Tibial artery (tissue), 4 donors: ENCODE measurements around the gene EFNB2.
A peak's percentile ranks its signal among the peaks of the same experiment; 100 is the strongest.

Source experiments
- DNase-seq, 2 donors: peaks; one replicate each; pipeline ENCODE4 v3.0.0-alpha.2; 2019
- H3K27ac ChIP-seq, 2 donors: fragments of 200-600 bp; sonication (generic) in 1 of 2; 1 replicate in 1 of 2; 2 replicates in 1 of 2; pipeline ENCODE4 v1.5.1; 2018 to 2019; ENCODE audit warnings: mild to moderate bottlenecking in 1 of 2
- H3K27me3 ChIP-seq, 2 donors: fragments of 200-600 bp; sonication (generic) in 1 of 2; one replicate each; pipeline versions ENCODE4 v1.5.1 to v1.6.0; 2016 to 2019
- H3K36me3 ChIP-seq, 3 donors: fragments of 200-600 bp; sonication (generic) in 2 of 3; one replicate each; pipeline ENCODE4 v1.5.1; 2016 to 2019; ENCODE audit warnings: mild to moderate bottlenecking in 2 of 3
- H3K4me1 ChIP-seq, 4 donors: fragments of 200-600 bp; sonication (generic) in 2 of 4; 1 replicate in 3 of 4; 2 replicates in 1 of 4; pipeline ENCODE4 v1.5.1; 2016 to 2019
- H3K4me3 ChIP-seq, 2 donors: fragments of 200-600 bp; sonication (generic) in 1 of 2; 1 replicate in 1 of 2; 2 replicates in 1 of 2; pipeline ENCODE4 v1.5.1; 2018 to 2019; ENCODE audit warnings: mild to moderate bottlenecking in 2 of 2
- H3K9me3 ChIP-seq, 3 donors: fragments of 200-600 bp; sonication (generic) in 1 of 3; one replicate each; pipeline ENCODE4 v1.5.1; 2016 to 2019
- CTCF ChIP-seq, 2 experiments: fragments of 200-600 bp in 1 of 2; fragments of 450-650 bp in 1 of 2; IDR thresholded peaks; one replicate each; pipeline ENCODE4 v1.5.1; 2017 to 2019; ENCODE audit warnings: antibody characterized with exemption in 2 of 2, mild to moderate bottlenecking in 1 of 2, moderate library complexity in 1 of 2
- intact Hi-C: fragments of 100-400 bp; cut with DNase I; formaldehyde crosslinking; loops from one replicate; pipeline ENCODE4 v1.15.0; 2023; ENCODE audit warnings: low total_unique reads

Gene EFNB2

DNA sequence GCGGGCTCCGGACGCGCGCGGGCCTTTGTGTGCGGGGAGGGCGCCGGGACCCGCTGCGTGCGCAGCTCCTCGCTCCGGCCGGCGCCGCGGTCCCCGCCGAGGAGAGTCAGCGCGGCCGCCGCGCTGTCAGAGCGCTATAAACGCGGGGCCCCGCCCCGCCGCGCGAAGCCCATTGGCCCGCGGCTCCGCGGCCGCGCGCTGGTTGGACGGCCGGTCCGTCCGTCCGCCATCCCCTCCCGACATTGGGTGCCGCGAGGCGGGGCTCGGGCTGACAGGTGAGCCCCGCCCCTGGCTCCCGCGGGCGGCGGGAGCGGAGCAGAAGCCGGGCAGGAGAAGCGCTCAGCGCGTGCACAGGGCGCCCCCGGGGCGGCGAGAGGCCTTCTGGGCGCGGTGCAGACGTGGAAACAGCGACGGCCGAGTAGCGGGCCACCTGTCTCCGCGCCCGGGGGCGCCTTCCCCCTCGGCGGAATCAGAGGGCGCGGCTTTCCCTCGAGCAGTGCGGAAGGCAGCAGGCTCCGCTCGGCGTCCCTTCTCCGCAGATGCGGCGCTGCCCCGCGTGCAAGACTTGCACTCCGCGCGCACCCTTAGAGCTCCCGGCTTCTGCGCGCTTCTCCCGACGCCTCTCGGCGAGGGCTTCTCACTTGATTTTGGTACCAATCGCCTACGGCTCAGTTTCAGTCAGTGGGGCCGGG is at the start of gene EFNB2:
Gene EFNB2 (minus strand): TSS at position 111 of the 692 bp plus-strand sequence. CDS start 698 bp downstream, outside the sequence.
- Histone ChIP-seq H3K27ac (peak within 1 kb of the TSS; percentile 77 to 80), H3K27me3 (no peaks in the 10 kb centered on the region), H3K9me3 (no peaks in the 10 kb centered on the region), H3K36me3 (peaks cover 0 to 5% (median 3%) of the 10 kb centered on the region in 3 donors), H3K4me1 (peaks cover 0 to 19% (median 13%) of the 10 kb centered on the region in 4 donors), H3K4me3 (peak within 1 kb of the TSS; percentile 63 to 86)
- intact Hi-C loops = loop anchor here (5.0 to 10.0 kb wide), 3 partner anchors 589 to 1961 kb away; no protein-coding TSS in a partner anchor
- DNase-seq = peak; percentile 75 to 91
- no peak for TF ChIP-seq CTCF (IDR thresholded peaks at IDR 0.05)

- Histone ChIP-seq H3K27ac (no peak overlapping the region), H3K27me3 (no peaks in the 10 kb centered on the region), H3K4me1 (peaks cover 0 to 10% (median 0%) of the 10 kb centered on the region in 4 donors), H3K4me3 (no peak overlapping the region), H3K36me3 (no peaks in the 10 kb centered on the region), H3K9me3 (no peaks in the 10 kb centered on the region)
- intact Hi-C loops = no loop called here
- no peak for TF ChIP-seq CTCF (IDR thresholded peaks at IDR 0.05)
- DNase-seq = no peak
Observed at GRCh38 chr13:106581225-106581624, 45.8 kb upstream of the EFNB2 start.

DNA sequence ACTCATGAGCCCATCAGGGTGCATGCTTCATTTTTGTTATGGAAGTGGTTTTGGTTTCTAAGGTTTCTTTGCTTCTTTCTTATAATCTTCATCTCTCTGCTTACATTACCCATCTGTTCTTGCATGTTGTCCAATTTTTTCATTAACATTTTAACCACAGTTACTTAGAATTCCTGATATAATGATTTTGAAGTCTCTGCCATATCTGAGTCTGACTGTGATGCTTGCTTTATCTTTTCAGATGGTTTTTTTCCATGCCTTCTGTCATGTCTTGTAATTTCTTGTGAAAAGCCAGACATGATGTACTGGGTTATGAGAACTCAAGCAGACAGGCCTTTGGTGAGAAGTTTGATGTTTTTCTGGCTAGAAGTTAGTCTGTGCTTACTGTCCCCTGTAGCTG is 40.4 kb upstream of the EFNB2 start:
- no peak for DNase-seq

DNA sequence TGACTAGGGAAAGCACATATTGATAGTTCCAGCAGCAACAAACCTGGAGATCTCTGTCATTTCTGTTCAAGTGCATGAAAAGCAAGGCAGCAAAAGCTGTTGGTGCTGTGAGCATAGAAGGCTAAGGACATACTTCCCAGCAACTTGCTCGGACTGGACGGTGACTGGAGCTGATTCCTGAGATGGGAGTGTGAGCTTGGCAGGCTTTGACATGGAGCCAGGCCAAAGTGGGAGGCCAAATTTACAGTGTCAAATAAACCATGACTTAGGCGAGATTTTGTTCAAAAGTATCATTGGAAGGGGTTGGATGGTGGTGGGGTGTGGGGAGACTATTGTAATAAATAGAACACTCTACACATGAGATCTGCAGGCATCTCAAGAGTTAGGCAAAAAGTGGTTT is 38.4 kb upstream of the EFNB2 start:
- no peak overlapping the region for H3K4me3 ChIP-seq
- H3K4me1 ChIP-seq = peaks cover 0 to 18% (median 2%) of the 10 kb centered on the region in 4 donors
- no peaks in the 10 kb centered on the region for H3K36me3 ChIP-seq
- intact Hi-C loops = no loop called here
- no peaks in the 10 kb centered on the region for H3K27me3 ChIP-seq
- H3K9me3 ChIP-seq = no peaks in the 10 kb centered on the region
- DNase-seq = peak; percentile 62 to 76
- H3K27ac ChIP-seq = peak overlapping the region in 1 of 2 donors; percentile 24
- TF ChIP-seq CTCF (IDR thresholded peaks at IDR 0.05) = no peak

More for the DNA sequence above, 40.4 kb upstream of the EFNB2 start:
- Histone ChIP-seq H3K4me1 (peaks cover 0 to 18% (median 0%) of the 10 kb centered on the region in 4 donors), H3K27me3 (no peaks in the 10 kb centered on the region), H3K27ac (no peak overlapping the region), H3K36me3 (no peaks in the 10 kb centered on the region), H3K4me3 (no peak overlapping the region), H3K9me3 (no peaks in the 10 kb centered on the region)
- intact Hi-C loops = no loop called here
- TF ChIP-seq CTCF (IDR thresholded peaks at IDR 0.05) = no peak

DNA sequence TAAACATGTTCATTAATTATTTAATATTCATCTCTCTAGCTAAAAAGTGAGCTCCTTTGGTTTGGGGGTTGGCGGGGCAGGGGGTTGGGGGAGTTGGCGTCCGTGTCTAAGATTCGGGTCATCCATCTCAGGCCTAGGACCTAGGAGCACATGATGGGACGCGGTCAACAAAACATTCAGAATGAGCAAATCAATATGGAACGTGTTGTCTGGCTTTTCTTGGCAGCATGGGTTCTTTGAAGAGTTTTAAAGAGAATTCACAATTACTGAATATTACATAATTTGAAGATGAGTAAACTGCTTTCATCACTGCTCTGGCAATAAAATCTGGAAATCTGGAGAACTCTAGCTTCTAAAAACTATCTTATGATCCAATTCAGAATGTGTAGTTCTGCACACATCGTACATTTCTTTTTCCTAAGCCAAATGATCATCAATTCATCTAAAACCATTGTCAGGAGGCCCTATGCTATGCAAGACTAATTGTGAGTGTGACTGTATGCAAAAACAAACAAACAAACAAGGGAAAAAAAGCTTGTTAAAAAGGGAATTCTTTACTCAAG is 37.9 kb upstream of the EFNB2 start:
- H3K4me1 ChIP-seq = peaks cover 0 to 17% (median 3%) of the 10 kb centered on the region in 4 donors
- intact Hi-C loops = no loop called here
- H3K9me3 ChIP-seq = no peaks in the 10 kb centered on the region
- no peaks in the 10 kb centered on the region for H3K27me3 ChIP-seq
- no peak for TF ChIP-seq CTCF (IDR thresholded peaks at IDR 0.05)
- H3K36me3 ChIP-seq = no peaks in the 10 kb centered on the region
- peak in 1 of 2 donors; percentile 56 for DNase-seq
- no peak overlapping the region for H3K4me3 ChIP-seq
- peak overlapping the region in 1 of 2 donors; percentile 24 for H3K27ac ChIP-seq
